GM23338 (cell line): ENCODE results near the gene AADAT.

Source experiments
- CREB1 ChIP-seq: fragments of 250-450 bp; sonication (Bioruptor Pico); IDR thresholded peaks from 2 replicates; pipeline ENCODE4 v1.5.0; 2020; ENCODE audit warnings: low read depth, mild to moderate bottlenecking, moderate library complexity
- EZH2 ChIP-seq: fragments of 200-600 bp; sonication (generic); IDR thresholded peaks from one replicate; pipeline ENCODE4 v1.8.0; 2017; ENCODE audit warnings: antibody characterized with exemption, mild to moderate bottlenecking, low read depth; ENCODE audit not compliant: unreplicated experiment
- POLR2AphosphoS5 ChIP-seq: IDR thresholded peaks from 2 replicates; pipeline ENCODE4 v1.6.1; 2016; ENCODE audit warnings: antibody characterized with exemption, low read depth
- ZNF331 ChIP-seq: fragments of 250-450 bp; sonication (Bioruptor Pico); IDR thresholded peaks from 2 replicates; pipeline ENCODE4 v1.5.0; 2020; ENCODE audit warnings: low read depth, mild to moderate bottlenecking, moderate library complexity
- TF ChIP-seq, protein P1 (sequence below), 2 experiments: fragments of 200-600 bp in 1 of 2; sonication (generic) in 1 of 2; conservative IDR thresholded peaks; 2 replicates each; pipeline versions ENCODE4 v1.5.1 to v1.6.1; 2016 to 2017; ENCODE audit warnings: antibody characterized with exemption in 2 of 2, low read depth in 2 of 2, mild to moderate bottlenecking in 2 of 2, moderate library complexity in 1 of 2
- TF ChIP-seq, protein P2 (sequence below): IDR thresholded peaks from one replicate; pipeline ENCODE4 v1.6.1; 2018; ENCODE audit warnings: antibody characterized with exemption; ENCODE audit not compliant: unreplicated experiment
- TF ChIP-seq, protein P3 (sequence below): fragments of 250-450 bp; sonication (Bioruptor Pico); IDR thresholded peaks from 2 replicates; pipeline ENCODE4 v1.5.0; 2020; ENCODE audit warnings: mild to moderate bottlenecking, moderate library complexity

DNA sequence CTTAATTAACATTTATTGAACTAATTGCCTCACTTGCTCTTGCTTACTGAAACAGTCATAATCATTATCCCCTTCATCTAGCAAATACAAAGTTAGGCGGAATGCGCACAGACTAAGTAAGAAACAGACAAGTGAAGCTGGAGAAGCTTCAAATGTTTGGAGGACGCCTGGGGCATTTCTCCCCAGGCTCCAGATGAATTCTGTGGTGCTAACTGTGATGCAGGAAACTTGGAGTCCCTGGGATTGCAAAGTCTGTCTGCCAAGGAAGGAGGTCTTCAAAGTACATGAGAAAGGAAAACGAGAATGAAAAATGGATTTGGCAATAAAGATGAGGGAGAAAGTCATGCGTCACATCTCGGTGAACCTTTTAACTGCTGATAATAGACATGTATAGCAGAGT lies 40.0 kb downstream of the AADAT start:
- TF ChIP-seq, protein P1, sequence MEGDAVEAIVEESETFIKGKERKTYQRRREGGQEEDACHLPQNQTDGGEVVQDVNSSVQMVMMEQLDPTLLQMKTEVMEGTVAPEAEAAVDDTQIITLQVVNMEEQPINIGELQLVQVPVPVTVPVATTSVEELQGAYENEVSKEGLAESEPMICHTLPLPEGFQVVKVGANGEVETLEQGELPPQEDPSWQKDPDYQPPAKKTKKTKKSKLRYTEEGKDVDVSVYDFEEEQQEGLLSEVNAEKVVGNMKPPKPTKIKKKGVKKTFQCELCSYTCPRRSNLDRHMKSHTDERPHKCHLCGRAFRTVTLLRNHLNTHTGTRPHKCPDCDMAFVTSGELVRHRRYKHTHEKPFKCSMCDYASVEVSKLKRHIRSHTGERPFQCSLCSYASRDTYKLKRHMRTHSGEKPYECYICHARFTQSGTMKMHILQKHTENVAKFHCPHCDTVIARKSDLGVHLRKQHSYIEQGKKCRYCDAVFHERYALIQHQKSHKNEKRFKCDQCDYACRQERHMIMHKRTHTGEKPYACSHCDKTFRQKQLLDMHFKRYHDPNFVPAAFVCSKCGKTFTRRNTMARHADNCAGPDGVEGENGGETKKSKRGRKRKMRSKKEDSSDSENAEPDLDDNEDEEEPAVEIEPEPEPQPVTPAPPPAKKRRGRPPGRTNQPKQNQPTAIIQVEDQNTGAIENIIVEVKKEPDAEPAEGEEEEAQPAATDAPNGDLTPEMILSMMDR (conservative IDR thresholded peaks at IDR 0.05; ENCODE audit: low read depth in 2 of 2) = no peak
- TF ChIP-seq EZH2 = no peak
- no peak for TF ChIP-seq ZNF331 (CRISPR knock-in tag)
- no peak for TF ChIP-seq POLR2AphosphoS5
- TF ChIP-seq, protein P2, sequence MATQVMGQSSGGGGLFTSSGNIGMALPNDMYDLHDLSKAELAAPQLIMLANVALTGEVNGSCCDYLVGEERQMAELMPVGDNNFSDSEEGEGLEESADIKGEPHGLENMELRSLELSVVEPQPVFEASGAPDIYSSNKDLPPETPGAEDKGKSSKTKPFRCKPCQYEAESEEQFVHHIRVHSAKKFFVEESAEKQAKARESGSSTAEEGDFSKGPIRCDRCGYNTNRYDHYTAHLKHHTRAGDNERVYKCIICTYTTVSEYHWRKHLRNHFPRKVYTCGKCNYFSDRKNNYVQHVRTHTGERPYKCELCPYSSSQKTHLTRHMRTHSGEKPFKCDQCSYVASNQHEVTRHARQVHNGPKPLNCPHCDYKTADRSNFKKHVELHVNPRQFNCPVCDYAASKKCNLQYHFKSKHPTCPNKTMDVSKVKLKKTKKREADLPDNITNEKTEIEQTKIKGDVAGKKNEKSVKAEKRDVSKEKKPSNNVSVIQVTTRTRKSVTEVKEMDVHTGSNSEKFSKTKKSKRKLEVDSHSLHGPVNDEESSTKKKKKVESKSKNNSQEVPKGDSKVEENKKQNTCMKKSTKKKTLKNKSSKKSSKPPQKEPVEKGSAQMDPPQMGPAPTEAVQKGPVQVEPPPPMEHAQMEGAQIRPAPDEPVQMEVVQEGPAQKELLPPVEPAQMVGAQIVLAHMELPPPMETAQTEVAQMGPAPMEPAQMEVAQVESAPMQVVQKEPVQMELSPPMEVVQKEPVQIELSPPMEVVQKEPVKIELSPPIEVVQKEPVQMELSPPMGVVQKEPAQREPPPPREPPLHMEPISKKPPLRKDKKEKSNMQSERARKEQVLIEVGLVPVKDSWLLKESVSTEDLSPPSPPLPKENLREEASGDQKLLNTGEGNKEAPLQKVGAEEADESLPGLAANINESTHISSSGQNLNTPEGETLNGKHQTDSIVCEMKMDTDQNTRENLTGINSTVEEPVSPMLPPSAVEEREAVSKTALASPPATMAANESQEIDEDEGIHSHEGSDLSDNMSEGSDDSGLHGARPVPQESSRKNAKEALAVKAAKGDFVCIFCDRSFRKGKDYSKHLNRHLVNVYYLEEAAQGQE = no peak
- TF ChIP-seq, protein P3, sequence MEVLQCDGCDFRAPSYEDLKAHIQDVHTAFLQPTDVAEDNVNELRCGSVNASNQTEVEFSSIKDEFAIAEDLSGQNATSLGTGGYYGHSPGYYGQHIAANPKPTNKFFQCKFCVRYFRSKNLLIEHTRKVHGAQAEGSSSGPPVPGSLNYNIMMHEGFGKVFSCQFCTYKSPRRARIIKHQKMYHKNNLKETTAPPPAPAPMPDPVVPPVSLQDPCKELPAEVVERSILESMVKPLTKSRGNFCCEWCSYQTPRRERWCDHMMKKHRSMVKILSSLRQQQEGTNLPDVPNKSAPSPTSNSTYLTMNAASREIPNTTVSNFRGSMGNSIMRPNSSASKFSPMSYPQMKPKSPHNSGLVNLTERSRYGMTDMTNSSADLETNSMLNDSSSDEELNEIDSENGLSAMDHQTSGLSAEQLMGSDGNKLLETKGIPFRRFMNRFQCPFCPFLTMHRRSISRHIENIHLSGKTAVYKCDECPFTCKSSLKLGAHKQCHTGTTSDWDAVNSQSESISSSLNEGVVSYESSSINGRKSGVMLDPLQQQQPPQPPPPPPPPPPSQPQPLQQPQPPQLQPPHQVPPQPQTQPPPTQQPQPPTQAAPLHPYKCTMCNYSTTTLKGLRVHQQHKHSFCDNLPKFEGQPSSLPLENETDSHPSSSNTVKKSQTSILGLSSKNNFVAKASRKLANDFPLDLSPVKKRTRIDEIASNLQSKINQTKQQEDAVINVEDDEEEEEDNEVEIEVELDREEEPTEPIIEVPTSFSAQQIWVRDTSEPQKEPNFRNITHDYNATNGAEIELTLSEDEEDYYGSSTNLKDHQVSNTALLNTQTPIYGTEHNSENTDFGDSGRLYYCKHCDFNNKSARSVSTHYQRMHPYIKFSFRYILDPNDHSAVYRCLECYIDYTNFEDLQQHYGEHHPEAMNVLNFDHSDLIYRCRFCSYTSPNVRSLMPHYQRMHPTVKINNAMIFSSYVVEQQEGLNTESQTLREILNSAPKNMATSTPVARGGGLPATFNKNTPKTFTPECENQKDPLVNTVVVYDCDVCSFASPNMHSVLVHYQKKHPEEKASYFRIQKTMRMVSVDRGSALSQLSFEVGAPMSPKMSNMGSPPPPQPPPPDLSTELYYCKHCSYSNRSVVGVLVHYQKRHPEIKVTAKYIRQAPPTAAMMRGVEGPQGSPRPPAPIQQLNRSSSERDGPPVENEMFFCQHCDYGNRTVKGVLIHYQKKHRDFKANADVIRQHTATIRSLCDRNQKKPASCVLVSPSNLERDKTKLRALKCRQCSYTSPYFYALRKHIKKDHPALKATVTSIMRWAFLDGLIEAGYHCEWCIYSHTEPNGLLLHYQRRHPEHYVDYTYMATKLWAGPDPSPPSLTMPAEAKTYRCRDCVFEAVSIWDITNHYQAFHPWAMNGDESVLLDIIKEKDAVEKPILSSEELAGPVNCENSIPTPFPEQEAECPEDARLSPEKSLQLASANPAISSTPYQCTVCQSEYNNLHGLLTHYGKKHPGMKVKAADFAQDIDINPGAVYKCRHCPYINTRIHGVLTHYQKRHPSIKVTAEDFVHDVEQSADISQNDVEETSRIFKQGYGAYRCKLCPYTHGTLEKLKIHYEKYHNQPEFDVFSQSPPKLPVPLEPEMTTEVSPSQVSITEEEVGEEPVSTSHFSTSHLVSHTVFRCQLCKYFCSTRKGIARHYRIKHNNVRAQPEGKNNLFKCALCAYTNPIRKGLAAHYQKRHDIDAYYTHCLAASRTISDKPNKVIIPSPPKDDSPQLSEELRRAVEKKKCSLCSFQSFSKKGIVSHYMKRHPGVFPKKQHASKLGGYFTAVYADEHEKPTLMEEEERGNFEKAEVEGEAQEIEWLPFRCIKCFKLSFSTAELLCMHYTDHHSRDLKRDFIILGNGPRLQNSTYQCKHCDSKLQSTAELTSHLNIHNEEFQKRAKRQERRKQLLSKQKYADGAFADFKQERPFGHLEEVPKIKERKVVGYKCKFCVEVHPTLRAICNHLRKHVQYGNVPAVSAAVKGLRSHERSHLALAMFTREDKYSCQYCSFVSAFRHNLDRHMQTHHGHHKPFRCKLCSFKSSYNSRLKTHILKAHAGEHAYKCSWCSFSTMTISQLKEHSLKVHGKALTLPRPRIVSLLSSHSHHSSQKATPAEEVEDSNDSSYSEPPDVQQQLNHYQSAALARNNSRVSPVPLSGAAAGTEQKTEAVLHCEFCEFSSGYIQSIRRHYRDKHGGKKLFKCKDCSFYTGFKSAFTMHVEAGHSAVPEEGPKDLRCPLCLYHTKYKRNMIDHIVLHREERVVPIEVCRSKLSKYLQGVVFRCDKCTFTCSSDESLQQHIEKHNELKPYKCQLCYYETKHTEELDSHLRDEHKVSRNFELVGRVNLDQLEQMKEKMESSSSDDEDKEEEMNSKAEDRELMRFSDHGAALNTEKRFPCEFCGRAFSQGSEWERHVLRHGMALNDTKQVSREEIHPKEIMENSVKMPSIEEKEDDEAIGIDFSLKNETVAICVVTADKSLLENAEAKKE (CRISPR knock-in tag) = no peak
- no peak for TF ChIP-seq CREB1 (CRISPR knock-in tag)
